Measurements from ENCODE around the gene APOB.

DNA sequence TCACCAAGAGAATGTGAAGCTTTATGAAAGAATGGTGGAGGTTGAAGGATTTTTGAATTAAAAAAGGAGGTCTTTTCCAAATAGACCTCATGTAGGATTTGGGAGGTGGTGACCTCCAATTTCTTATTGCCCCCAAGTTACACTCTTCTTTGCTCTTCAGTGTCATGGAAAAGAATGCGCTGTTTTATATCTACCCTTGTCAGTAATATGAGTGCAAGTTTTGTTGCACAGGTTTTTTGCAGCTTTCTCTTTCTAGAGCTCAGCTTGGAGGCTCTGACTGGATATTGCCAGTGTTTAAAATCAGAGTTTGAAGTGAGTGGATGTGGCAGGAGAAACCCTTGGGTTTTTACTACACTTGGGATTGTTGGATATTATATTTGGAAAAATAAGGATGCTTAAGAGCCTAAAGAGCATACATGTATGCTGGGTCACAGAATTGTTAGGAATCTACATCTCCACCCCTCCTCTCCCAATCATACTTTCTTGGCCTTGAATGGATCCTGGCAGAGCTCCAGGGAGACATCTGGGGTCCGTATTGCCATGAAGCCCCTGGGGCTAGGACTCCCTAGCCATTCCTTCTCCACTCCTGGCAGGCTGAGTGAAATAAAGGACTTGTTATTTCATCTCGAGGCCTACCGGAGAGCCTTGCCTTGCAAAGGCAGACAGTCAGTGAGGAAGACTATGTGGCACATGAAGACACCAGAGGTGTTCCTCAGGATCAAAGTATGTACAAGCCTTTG is 43.8 kb downstream of the APOB start:
- TF ChIP-seq, protein P1, sequence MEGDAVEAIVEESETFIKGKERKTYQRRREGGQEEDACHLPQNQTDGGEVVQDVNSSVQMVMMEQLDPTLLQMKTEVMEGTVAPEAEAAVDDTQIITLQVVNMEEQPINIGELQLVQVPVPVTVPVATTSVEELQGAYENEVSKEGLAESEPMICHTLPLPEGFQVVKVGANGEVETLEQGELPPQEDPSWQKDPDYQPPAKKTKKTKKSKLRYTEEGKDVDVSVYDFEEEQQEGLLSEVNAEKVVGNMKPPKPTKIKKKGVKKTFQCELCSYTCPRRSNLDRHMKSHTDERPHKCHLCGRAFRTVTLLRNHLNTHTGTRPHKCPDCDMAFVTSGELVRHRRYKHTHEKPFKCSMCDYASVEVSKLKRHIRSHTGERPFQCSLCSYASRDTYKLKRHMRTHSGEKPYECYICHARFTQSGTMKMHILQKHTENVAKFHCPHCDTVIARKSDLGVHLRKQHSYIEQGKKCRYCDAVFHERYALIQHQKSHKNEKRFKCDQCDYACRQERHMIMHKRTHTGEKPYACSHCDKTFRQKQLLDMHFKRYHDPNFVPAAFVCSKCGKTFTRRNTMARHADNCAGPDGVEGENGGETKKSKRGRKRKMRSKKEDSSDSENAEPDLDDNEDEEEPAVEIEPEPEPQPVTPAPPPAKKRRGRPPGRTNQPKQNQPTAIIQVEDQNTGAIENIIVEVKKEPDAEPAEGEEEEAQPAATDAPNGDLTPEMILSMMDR (IDR thresholded peaks at IDR 0.05; ENCODE audit: borderline replicate concordance, extremely low read depth, low read length, poor library complexity, severe bottlenecking) = no peak
- no peak for TF ChIP-seq EZH2 (IDR thresholded peaks at IDR 0.05; ENCODE audit: borderline replicate concordance, low read depth, low read length, severe bottlenecking)

All from DND-41 (cell line).